NOMO-1 treated with DMSO at 0.1 percent for 48 hours (cell line): Measurements from ENCODE around the gene PDE6C.

Source experiments
- DNase-seq: peaks from one replicate; lab custom pipeline; 2025; ENCODE audit not compliant: unreplicated experiment; lab: John Stamatoyannopoulos, UW

The PDE6C gene

GRCh38 chr10:93697207-93697606 lies 84.9 kb downstream of the PDE6C start:
- no peak for DNase-seq

- no peak for DNase-seq
These were observed 89.5 kb downstream of the PDE6C start for GRCh38 chr10:93701866-93702209.

GRCh38 chr10:93702210-93703001 lies 90.1 kb downstream of the PDE6C start, which contains the start of gene FRA10AC1:
Gene FRA10AC1, minus strand, starts transcription at chr10:93702592. Its CDS starts 2,486 bp downstream, at chr10:93700106.
- peak; percentile 87 for DNase-seq

- DNase-seq: no peak
These were observed 90.7 kb downstream of the PDE6C start for GRCh38 chr10:93703066-93703465.

GRCh38 chr10:93703841-93704240 lies 91.5 kb downstream of the PDE6C start:
- DNase-seq: no peak

GRCh38 chr10:93704451-93704850 lies 92.1 kb downstream of the PDE6C start:
- DNase-seq: no peak

- DNase-seq: peak; percentile 3
These were observed 95.3 kb downstream of the PDE6C start for GRCh38 chr10:93707623-93708022.

- DNase-seq: no peak
These were observed 98.1 kb downstream of the PDE6C start for GRCh38 chr10:93710333-93710909.

GRCh38 chr10:93711891-93712290 lies 99.6 kb downstream of the PDE6C start:
- no peak for DNase-seq

- DNase-seq: no peak
These were observed 100.3 kb downstream of the PDE6C start for GRCh38 chr10:93712593-93712992.

- DNase-seq: no peak
These were observed 103.0 kb downstream of the PDE6C start for GRCh38 chr10:93715345-93715744.
